B cell (primary cell): Measurements from ENCODE around the gene MVB12B.

Experiments used
- EZH2 ChIP-seq: IDR thresholded peaks from 2 replicates; pipeline ENCODE4 v1.6.1; 2012; ENCODE audit warnings: borderline replicate concordance, low read depth, mild to moderate bottlenecking, moderate library complexity, low read length; ENCODE audit not compliant: insufficient read depth, poor library complexity, severe bottlenecking
- TF ChIP-seq, protein P1 (sequence below): fragments of 200-600 bp; IDR thresholded peaks from one replicate; pipeline ENCODE4 v1.8.0; 2022; ENCODE audit warnings: antibody characterized with exemption, mild to moderate bottlenecking

DNA sequence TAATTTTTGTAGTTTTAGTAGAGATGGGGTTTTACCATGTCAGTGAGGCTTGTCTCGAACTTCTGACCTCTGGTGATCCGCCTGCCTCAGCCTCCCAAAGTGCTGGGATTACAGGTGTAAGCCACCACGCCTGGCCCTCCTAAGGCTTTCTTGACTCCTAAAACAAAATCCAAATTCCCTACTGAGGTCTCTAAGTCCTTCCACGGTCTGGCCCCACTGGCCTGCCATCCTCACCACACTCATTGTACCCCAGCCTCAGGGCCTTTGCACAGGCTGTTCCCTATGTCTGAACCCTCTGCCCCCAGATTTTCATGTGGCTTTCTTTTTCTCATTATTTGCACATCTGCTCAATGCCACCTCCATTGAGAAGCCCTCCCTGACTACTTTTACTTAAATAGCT, 34.7 kb upstream of the MVB12B start:
- TF ChIP-seq, protein P1, sequence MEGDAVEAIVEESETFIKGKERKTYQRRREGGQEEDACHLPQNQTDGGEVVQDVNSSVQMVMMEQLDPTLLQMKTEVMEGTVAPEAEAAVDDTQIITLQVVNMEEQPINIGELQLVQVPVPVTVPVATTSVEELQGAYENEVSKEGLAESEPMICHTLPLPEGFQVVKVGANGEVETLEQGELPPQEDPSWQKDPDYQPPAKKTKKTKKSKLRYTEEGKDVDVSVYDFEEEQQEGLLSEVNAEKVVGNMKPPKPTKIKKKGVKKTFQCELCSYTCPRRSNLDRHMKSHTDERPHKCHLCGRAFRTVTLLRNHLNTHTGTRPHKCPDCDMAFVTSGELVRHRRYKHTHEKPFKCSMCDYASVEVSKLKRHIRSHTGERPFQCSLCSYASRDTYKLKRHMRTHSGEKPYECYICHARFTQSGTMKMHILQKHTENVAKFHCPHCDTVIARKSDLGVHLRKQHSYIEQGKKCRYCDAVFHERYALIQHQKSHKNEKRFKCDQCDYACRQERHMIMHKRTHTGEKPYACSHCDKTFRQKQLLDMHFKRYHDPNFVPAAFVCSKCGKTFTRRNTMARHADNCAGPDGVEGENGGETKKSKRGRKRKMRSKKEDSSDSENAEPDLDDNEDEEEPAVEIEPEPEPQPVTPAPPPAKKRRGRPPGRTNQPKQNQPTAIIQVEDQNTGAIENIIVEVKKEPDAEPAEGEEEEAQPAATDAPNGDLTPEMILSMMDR = no peak
- no peak for TF ChIP-seq EZH2
